DMS114 treated with DMSO at 0.1 percent for 48 hours (cell line): Measurements from ENCODE around the gene EIF5B.
"Not testable (repeated sequence)": the region's sequence is repeated elsewhere in the genome, so short reads cannot be mapped to it uniquely, and the experiment has no call there.

ENCODE experiments used
- DNase-seq: peaks from one replicate; lab custom pipeline; 2025; ENCODE audit not compliant: unreplicated experiment; lab: John Stamatoyannopoulos, UW

EIF5B gene

GRCh38 chr2:99337113-99338028 lies at the start of gene EIF5B:
Gene EIF5B, plus strand, starts transcription at chr2:99337389. Its CDS starts 166 bp downstream, at chr2:99337555.
- DNase-seq = peak; percentile 90

DNA sequence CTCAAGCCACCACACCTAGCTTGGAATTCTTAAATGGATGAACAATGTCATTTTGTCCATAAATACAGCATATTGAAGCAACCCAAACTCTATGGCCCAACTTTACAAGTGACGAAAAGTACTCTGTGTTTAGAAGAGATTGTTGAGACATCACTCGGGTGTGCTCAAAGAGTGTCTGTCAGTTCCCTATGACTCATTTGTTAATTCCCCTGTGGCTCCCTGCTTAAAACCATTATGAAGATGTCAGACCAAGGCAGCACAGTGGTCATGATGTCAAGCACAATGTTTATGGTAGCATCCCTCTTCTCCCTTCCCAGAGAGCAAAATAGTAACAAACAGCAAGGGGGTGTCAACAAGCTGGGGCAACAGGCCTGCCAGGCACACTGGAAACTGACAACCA lies 39.2 kb upstream of the EIF5B start:
- DNase-seq = no peak

DNA sequence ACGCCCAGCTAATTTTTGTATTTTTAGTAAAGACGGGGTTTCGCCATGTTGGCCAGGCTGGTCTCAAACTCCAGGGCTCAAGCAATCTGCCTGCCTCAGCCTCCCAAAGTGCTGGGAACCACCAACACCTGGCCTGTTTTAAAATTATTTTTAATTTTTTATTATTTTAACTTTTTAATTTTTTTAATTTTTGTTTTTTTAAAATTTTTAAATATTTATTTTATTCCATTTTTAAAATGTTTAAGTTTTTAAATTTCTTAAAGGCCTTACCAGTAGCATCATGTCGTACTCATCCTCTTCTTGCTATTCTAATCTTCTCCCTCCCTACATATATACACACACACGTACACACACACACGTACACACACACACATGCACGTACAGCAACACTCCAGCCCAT lies 37.6 kb upstream of the EIF5B start:
- DNase-seq = no peak

- DNase-seq = not testable (repeated sequence)
Measured at GRCh38 chr2:99301097-99301496, 36.1 kb upstream of the EIF5B start, which contains the start of gene LYG1. Gene LYG1, minus strand, starts transcription at chr2:99301197. Its CDS starts 5,527 bp downstream, at chr2:99295670.

DNA sequence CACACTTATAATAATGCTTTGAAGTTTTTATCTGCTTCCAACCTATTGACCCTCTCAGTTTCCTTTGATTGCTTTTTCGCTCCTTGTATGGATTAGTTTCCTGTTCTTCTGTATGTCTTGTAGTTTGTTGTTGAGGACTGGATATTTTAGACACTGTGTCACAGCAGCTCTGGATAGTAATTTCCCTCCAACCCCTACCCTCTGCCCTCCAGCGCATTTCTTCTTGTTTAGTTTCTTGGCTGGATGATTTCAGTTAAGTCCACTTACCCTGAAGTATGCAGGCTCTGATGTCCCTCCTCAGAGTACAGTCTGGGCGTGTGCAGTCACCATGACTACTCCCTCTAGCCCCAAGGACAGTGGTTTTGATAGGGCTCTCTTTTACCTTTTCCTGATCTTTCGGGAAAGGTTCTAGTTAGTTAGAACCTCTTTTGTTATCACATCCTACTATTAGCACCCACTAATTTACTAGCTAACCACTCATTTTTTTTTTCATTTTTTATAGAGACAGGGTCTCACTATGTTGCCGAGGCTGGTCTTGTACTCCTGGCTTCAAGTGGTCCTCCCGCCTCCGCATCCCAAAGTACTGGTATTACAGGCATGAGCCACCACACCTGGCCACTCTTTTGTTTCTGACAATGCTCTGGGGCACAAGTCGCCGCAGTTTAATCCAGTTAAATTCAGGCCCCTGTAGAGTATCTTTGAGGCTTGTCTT lies 19.9 kb upstream of the EIF5B start:
- no peak for DNase-seq

- DNase-seq = not testable (repeated sequence)
Measured at GRCh38 chr2:99317873-99318200, 19.4 kb upstream of the EIF5B start.

DNA sequence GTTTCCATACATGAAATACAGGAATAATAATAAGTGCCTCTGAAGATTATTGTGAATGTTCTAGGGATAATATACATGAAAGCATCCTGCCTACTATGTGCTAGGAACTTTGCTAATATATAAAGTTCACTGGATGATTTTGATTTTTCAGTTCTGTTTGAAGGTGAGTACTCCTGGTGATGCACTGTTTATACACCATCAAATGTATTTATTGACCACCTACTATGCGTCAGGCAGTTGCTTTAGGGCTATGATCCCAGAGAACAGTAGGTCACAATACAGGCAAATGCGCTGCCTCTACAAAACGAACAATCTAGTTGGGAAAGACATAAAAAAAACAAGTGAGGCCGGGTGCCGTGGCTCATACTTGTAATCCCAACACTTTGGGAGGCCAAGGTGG lies 11.8 kb upstream of the EIF5B start:
- no peak for DNase-seq

DNA sequence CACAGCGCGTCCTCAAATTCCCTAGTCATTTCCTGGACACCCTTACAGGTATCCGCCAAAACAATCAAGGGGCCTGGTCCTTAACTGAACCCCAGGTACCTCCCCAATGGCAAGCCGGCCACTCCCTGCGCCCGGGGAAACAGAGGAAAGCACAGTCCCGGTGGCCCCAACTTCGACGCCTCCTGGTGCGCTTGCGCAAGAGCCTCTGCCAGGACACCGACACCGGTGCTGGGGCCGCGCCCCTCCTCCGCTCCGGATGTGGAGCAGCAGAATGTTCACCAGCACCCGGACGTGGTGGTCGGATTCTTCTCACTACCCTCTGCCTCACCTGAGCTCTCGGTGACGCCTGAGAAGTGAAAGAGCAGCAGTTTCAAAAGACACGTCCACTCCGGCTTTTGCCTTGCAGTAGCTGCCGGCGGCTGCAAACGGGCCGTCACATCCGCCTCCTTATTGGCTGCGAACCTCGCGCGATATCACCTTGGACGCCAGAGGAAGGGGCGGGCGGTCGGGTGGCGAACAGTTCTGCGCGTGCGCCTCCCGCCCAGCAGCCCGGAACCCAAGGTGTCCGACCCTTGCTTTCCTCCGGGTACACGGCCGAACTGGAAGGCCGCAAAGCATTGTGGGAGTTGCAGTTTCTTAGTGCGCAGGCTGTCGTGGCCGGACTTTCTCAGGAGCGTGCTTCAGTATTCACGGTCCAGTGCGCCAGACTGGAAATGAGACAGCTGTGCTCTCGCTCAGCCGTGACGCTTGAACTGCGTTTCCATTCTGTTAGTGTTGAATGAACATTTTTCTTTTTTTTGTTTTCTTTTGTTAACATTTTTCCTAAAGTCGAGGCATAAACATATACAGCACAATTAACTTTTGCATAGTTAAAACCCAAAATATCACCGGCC lies 1.0 kb upstream of the EIF5B start, which contains the start of gene TXNDC9:
TXNDC9 (minus strand) TSS at position 423 of the 893 bp plus-strand sequence. CDS start 3,123 bp downstream, outside the sequence.
- DNase-seq = peak; percentile 98

DNA sequence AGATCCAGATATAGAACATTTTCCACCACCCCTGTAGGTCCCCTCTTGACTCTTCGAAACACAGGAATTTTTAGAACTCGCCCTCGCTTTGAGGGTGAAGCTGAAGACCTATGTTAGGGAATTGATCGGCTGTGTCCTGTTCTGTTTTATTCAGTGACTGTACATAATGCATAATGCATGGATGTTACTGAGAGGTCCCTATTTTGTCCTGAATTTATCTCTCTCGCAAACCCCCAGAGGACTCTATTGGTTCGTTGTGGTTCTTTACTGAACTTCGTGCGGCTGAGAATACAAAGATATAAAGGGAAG lies 431 bp upstream of the EIF5B start:
- no peak for DNase-seq

DNA sequence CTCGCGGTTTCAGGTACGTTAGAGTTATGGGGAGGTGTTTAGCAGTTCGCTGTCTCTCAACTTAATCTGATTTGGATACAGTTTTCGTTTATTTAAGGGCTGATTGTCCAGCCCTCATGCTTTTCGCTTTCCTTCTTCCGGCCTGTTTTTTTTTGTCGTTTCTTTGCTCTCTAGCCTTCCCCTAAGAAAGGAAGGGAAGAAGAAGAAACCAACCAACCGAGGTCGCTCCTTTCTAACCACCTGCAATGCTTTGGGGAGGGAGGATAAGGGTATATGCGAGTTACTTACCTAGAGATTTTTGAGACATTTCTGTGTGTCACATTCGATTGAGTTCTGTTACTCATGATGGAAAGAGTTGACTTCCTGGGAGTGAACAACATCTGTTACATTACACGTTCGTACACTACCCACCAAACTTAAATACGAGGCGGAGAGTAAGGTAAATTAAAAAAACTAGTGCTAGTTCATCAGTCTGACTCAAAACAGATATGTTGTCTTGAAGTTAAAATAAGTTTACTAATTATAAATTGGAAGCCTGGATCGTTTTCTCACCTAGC lies 918 bp downstream of the EIF5B start:
- no peak for DNase-seq

DNA sequence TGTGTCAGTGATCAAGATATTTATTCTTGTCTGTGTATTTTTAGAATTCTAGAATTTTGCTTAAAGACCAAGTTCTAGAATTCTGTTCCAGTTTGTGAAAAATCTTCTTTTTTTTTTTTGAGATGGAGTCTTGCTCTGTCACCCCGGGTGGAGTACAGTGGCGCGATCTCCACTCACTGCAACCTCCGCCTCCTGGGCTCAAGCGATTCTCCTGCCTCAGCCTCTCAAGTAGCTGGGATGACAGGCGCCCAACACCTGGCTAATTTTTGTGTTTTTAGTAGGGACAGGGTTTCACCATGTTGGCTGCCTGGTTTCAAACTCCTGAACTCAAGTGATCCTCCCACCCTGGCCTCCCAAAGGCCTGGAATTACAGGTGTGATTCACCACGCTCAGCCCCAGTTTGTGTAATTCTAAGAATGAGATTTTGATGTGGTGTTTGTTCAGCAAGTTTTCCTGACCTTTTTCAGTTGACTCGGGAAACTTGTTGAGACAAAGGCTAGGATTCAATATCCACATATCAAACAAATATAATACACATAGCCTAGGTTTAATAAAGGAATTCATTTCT lies 3.6 kb downstream of the EIF5B start:
- DNase-seq = no peak

- DNase-seq = no peak
Measured at GRCh38 chr2:99342536-99342935, 5.3 kb downstream of the EIF5B start.

- not testable (repeated sequence) for DNase-seq
Measured at GRCh38 chr2:99345446-99345845, 8.3 kb downstream of the EIF5B start.

GRCh38 chr2:99346218-99346617 lies 9.0 kb downstream of the EIF5B start:
- no peak for DNase-seq

GRCh38 chr2:99348173-99348572 lies 11.0 kb downstream of the EIF5B start:
- DNase-seq = no peak

DNA sequence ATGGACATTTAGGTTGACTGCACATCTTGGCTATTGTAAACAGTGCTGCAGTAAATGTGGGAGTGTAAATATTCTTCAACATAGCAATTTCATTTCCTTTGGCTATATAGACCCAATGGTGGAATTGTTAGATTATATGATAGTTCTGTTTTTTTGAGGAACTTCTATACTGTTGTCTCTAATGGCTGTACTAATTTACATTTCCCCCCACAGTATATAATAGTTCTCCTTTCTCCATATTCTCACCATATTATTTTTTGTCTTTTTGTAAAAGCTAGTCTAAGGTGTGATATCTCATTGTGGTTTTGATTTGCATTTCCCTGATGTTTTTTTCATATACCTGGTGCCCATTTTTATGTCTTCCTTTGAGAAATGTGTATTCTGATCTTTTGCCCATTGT lies 13.0 kb downstream of the EIF5B start:
- no peak for DNase-seq

GRCh38 chr2:99354070-99354469 lies 16.9 kb downstream of the EIF5B start:
- DNase-seq = no peak

DNA sequence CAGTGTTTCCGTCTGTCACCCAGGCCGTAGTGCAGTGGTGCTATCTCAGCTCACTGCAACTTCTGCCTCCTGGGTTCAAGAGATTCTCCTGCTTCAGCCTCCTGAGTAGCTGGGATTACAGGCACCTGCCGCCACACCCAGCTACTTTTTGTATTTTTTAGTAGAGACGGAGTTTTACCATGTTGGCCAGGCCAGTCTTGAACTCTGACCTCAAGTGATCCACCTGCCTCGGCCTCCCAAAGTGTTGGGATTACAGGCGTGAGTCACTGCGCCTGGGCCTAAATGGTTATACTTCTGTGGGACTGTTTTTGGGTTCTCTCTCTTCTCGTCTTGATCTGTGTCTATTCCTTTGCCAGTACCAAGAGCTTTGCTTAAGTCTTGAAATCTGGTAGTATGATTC lies 17.6 kb downstream of the EIF5B start:
- not testable (repeated sequence) for DNase-seq

DNA sequence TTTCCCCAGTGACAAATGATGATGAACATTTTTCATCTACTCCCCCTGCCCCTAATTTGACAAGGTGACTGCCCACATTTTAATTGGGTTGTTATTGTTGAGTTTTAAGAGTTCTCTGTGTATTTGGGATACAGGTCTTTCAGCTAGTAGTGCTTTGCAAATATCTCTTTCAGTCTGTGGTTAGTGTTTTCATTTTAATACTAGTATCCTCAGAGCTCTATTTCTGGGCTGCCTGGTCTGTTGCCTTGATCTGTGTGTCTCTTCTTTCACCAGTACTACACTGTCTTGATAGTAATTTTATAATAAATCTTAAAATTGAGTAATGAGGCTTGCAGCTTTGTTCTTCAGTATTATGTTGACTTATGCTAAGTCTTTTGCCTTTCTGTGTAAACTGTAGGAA lies 19.7 kb downstream of the EIF5B start:
- DNase-seq = no peak

DNA sequence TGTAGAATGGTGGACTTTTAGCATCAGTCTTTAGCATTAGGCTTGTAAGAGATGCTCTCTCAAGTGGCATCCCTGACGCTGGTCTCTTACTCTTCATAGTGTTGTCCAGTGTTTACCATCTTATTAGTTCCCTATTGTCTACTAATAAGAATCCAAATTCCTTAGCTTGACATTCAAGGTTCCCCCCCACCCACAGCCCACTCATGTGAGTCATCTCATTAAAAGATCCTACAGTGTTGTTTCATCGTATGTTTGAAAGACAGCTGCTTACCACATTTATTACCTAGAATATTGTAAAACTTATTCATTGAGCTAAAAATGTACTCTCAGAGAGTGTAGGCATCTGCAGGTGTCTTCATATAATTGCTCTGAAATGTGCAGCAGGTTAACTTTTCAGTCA lies 28.5 kb downstream of the EIF5B start:
- no peak for DNase-seq

DNA sequence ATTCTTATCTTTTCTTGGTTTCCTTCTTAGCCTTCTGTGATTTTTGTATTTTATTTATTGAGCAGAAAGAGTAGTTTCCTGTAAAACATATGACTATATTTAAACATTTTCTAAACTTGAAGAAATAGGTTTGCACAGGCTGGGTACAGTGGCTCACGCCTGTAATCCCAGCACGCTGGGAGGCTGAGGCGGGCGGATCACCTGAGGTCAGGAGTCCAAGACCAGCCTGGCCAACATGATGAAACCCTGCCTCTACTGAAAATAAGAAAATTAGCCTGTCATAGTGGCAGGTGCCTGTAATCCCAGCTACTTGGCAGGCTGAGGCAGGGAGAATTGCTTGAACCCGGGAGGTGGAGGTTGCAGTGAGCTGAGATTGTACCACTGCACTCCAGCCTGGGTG lies 31.7 kb downstream of the EIF5B start:
- DNase-seq = not testable (repeated sequence)
